IMR-90 (cell line): Measurements from ENCODE around the gene TMEM181.

Experiments used
- CTCF ChIP-seq: conservative IDR thresholded peaks from 2 replicates; pipeline ENCODE4 v1.5.1; 2012; ENCODE audit warnings: mild to moderate bottlenecking, low read depth, low read length, improper control_type of control experiment
- MAFK ChIP-seq: IDR thresholded peaks from 2 replicates; pipeline ENCODE4 v1.6.1; 2012; ENCODE audit warnings: low read depth, low read length, improper control_type of control experiment
- POLR2A ChIP-seq: IDR thresholded peaks from 2 replicates; pipeline ENCODE4 v1.6.1; 2012; ENCODE audit warnings: mild to moderate bottlenecking, low read depth, low read length
- RAD21 ChIP-seq: IDR thresholded peaks from 2 replicates; pipeline ENCODE4 v1.6.1; 2012; ENCODE audit warnings: low read length, improper control_type of control experiment
- RCOR1 ChIP-seq: IDR thresholded peaks from 2 replicates; pipeline ENCODE4 v1.6.1; 2012; ENCODE audit warnings: mild to moderate bottlenecking, low read length, improper control_type of control experiment; ENCODE audit not compliant: insufficient replicate concordance
- SMC3 ChIP-seq: fragments of 150-350 bp; IDR thresholded peaks from 2 replicates; pipeline ENCODE4 v1.6.1; 2016; ENCODE audit warnings: low read depth, mild to moderate bottlenecking, antibody characterized with exemption, low read length, moderate library complexity

GRCh38 chr6:158591810-158592209 is 31.9 kb downstream of the TMEM181 start:
- no peak for TF ChIP-seq CTCF
- TF ChIP-seq RAD21, result no peak
- no peak for TF ChIP-seq POLR2A
- no peak for TF ChIP-seq MAFK
- TF ChIP-seq SMC3, result no peak
- TF ChIP-seq RCOR1, result no peak
